ENCODE data around the gene SESN3.
"Not testable (repeated sequence)": the region's sequence is repeated elsewhere in the genome, so short reads cannot be mapped to it uniquely, and the experiment has no call there.

Gene SESN3

DNA sequence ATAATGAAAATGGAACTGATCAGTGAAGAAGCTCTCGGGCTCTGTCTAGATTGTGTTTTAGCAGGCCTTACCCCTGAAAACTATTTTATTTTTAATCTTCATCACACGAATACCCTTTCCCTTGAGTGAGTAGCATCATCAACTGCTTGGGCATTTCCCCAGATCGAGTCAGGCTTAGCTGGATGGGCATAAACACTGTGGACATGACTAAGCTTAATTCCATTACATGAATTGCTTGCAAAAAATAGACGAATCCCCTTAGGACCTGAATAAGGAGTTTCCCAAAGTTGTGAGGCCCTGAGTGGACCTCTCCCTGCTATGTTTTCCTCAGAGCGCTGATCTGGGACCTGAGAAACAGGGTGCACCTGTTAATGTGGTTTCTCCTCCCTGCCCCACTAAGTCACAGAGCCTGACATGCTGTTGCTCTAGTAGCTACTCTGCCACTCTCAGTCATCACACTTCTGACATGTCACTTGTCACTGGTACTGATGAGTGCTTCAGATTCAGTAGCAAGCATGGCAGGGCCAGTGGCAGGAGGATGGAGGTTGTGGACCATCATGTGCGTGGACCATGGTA is 87.8 kb downstream of the SESN3 start:
- TF ChIP-seq, protein P1, sequence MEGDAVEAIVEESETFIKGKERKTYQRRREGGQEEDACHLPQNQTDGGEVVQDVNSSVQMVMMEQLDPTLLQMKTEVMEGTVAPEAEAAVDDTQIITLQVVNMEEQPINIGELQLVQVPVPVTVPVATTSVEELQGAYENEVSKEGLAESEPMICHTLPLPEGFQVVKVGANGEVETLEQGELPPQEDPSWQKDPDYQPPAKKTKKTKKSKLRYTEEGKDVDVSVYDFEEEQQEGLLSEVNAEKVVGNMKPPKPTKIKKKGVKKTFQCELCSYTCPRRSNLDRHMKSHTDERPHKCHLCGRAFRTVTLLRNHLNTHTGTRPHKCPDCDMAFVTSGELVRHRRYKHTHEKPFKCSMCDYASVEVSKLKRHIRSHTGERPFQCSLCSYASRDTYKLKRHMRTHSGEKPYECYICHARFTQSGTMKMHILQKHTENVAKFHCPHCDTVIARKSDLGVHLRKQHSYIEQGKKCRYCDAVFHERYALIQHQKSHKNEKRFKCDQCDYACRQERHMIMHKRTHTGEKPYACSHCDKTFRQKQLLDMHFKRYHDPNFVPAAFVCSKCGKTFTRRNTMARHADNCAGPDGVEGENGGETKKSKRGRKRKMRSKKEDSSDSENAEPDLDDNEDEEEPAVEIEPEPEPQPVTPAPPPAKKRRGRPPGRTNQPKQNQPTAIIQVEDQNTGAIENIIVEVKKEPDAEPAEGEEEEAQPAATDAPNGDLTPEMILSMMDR (IDR thresholded peaks at IDR 0.05; ENCODE audit: extremely low read depth, missing control alignments) = no peak
- DNase-seq (ENCODE audit: low spot score) = no peak

DNA sequence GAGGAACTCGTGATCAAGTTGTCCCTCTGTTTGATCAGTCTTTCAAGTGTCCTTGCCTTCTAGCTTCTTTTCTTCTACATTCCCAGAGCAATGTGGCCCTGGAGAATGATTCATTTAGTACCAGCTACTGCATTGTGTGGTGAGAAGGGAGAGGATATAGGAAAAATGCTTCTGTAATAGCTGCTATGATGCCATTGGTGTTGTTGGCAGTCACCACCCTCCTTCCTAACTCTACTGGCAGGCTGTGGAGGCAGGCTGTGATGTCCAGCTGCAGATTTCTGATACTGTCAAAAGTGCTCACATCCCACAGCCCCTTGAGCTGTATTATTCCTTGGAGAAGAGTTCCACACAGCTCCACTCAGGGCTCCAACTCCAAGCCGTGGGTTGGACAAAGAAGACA is 88.6 kb downstream of the SESN3 start:
- no peak for DNase-seq (ENCODE audit: low spot score)
- TF ChIP-seq, protein P1 (IDR thresholded peaks at IDR 0.05; ENCODE audit: extremely low read depth, missing control alignments) = no peak

DNA sequence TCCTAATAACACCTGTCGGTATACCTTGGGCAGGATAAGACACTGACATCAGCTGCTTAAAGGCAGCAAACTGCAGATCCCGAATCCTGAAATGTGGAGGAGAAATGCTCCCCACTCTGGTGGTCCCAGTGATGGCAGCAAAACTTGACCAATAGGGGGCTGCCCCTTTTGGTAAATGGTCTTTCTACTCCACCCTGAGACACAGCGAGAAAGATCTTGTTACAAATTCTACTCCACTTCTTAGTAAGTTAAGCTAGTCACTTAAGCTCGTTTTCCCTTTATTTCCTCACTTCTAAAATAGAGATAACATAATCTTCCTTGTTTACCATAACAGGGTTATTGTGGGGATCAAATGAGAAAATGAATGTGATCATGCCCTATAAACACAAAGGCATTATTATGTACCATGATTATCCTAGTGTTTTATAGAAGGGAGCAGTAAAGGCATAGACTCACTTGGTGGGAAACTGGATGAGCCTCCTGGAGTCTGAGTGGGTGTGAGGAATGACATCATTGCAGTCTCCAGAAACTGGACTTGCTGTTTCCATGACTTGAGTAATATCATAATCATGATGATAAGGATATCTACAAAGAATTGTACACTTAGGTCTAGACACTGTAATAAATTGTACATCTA is 90.5 kb downstream of the SESN3 start:
- DNase-seq (ENCODE audit: low spot score) = no peak
- TF ChIP-seq, protein P1 (IDR thresholded peaks at IDR 0.05; ENCODE audit: extremely low read depth, missing control alignments) = no peak

DNA sequence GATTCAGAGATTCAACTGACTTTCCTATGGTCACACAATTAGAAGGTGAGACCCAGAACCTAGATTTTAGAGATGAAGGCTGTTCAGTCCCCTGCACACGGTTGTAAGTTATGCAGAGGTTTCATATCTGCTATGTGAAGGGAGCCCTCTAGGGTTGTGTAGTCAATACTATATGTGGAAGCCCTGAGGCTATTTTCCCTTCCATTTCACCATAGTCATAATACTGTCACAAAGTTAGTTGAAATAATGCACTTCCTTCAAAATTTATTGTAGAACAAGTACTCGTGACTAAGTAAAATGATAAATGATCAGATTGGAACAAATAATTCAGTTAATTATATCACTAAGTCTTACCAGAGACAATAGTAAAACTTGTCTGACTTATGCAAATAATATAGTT is 92.6 kb downstream of the SESN3 start:
- peak; percentile 51 for DNase-seq (ENCODE audit: low spot score)
- TF ChIP-seq, protein P1 (IDR thresholded peaks at IDR 0.05; ENCODE audit: extremely low read depth, missing control alignments) = peak; percentile 11

DNA sequence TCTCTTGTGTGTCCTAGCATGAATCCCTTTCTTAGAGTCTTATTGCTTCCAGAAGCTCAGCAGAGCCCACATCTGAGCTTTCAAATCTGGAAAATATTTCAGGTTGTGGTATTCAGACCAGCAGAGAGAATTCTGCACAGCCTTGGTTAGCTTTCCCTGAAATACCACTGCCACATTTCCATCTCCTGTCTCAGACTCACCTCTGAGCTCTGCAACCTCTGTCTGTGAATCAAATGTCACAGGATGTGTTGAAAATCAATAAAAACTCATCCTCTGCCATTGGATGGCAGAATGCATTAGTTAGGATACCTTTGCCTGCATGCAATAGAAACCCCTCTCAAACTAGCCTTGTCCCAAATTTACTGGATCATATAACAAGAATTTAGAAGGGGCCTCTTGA is 93.7 kb downstream of the SESN3 start:
- DNase-seq (ENCODE audit: low spot score) = no peak
- TF ChIP-seq, protein P1 (IDR thresholded peaks at IDR 0.05; ENCODE audit: extremely low read depth, missing control alignments) = no peak

DNA sequence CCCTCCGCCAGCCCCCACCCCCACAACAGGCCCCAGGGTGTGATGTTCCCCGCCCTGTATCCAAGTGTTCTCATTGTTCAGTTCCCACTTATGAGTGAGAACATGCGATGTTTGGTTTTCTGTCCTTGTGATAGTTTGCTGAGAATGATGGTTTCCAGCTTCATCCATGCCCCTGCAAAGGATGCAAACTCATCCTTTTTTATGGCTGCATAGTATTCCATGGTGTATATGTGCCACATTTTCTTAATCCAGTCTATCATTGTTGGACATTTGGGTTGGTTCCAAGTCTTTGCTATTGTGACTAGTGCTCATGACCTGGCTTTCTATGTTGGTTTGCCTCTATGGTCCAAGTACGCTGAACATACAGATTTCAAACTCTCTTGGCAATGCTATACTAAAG is 94.3 kb downstream of the SESN3 start:
- DNase-seq (ENCODE audit: low spot score) = not testable (repeated sequence)

DNA sequence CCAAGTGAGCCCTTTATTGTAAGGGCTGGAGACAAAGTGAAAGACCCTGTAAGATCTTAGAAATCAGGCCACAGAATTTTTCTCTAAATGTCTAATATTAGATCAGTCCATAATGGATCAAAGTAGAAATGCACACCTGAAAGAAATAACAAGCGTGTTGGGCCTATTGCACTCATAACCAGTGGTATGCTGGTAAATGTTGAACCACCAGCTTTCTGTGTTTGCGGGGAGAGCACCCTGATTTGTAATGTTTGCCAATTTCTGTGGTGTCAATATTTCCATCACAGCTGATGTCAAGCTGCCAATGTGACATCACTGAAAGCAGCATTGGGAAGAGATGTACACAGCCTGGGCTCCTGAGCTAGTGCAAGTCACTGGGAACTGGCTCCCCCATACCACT is 95.1 kb downstream of the SESN3 start:
- TF ChIP-seq, protein P1 (IDR thresholded peaks at IDR 0.05; ENCODE audit: extremely low read depth, missing control alignments) = no peak
- DNase-seq (ENCODE audit: low spot score) = no peak

DNA sequence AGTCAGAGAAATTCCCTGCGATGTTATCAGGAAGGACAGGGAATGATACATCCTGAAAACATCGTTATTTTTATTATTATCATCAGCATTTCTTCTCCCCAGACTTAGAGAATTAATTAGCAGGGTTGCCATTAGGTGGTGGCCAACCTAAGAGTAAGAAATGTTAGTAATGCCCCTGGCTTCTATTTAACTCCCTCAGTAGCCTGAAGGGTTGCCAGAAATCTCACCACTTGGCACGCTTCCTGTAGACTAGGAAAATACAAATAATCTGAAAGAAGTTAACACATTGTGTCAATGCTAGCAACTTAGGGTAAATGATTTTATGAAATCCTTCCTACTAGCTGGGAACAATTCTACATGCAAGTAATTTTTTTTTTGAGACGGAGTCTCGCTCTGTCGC is 95.8 kb downstream of the SESN3 start:
- TF ChIP-seq, protein P1 (IDR thresholded peaks at IDR 0.05; ENCODE audit: extremely low read depth, missing control alignments) = no peak
- no peak for DNase-seq (ENCODE audit: low spot score)
